ENCODE measurements around the gene POP5. TPM values are rescaled to one million over a fixed set of nuclear protein-coding genes. Genes with fewer than 3 reads are reported as not detected.

The POP5 gene
- total RNA-seq, 4 donors from 2014 or later = 20.4 to 57.4 (median 32.4) TPM

DNA sequence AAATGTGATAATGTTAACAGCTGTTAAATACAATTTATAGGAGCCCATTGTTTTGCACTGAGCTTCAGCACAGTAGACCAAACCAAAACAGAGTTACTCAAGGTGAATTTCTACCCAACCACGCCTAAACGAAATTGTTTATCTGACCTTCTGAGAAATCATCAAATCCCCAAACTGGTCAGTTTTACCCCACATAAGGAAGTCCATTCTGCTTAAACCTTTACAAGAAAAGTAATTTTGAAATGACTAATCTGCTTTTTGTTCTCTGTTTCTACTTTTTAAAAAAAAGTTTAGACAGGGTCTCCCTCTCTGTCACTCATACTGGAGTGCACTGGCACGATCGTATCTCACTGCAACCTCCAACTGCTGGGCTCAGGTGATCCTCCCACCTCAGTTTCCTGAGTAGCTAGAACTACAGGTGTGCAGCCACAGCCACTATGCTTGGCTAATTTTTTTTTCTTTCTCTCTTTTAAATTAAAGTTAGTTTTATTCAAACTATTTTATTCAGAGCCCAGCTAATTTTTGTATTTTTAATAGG lies 48.4 kb downstream of the POP5 start:
- TF ChIP-seq, protein P1, sequence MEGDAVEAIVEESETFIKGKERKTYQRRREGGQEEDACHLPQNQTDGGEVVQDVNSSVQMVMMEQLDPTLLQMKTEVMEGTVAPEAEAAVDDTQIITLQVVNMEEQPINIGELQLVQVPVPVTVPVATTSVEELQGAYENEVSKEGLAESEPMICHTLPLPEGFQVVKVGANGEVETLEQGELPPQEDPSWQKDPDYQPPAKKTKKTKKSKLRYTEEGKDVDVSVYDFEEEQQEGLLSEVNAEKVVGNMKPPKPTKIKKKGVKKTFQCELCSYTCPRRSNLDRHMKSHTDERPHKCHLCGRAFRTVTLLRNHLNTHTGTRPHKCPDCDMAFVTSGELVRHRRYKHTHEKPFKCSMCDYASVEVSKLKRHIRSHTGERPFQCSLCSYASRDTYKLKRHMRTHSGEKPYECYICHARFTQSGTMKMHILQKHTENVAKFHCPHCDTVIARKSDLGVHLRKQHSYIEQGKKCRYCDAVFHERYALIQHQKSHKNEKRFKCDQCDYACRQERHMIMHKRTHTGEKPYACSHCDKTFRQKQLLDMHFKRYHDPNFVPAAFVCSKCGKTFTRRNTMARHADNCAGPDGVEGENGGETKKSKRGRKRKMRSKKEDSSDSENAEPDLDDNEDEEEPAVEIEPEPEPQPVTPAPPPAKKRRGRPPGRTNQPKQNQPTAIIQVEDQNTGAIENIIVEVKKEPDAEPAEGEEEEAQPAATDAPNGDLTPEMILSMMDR (IDR thresholded peaks at IDR 0.05; ENCODE audit: low read depth) = no peak

DNA sequence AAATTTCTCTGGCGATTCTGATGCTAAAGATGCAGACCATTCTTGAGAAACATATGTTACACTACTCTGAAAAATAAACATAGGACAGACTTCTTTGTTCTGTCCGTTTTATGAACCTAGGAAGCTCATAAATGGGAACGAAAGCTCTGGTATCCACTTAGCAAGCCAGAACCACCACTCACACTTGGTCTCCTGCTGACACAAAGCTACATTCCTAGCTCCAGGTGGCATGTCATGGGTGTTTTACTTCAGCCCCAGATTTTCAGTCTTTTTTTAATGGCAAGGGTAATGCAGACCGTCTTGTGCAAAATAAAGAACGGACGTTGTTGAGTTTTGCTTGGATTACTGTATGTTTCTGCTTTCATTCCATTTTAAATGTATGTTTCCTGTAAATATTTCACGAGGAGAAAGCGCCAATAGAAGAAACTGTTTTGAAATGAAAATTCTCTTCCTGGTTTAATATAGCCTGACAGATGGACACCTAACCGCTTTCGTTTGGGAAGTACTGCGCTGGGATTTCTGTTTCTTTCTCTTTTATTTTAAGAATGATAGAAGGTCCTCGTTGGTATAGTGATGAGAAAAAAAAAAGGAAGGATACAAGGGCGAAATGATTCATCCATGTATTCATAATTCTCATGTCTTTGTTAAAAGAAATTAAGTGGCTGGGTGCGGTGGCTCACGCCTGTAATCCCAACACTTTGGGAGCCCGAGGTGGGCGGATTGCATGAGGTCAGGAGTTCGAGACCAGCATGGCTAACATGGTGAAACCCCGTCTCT lies 51.4 kb downstream of the POP5 start:
- TF ChIP-seq, protein P1 (IDR thresholded peaks at IDR 0.05; ENCODE audit: low read depth) = no peak

DNA sequence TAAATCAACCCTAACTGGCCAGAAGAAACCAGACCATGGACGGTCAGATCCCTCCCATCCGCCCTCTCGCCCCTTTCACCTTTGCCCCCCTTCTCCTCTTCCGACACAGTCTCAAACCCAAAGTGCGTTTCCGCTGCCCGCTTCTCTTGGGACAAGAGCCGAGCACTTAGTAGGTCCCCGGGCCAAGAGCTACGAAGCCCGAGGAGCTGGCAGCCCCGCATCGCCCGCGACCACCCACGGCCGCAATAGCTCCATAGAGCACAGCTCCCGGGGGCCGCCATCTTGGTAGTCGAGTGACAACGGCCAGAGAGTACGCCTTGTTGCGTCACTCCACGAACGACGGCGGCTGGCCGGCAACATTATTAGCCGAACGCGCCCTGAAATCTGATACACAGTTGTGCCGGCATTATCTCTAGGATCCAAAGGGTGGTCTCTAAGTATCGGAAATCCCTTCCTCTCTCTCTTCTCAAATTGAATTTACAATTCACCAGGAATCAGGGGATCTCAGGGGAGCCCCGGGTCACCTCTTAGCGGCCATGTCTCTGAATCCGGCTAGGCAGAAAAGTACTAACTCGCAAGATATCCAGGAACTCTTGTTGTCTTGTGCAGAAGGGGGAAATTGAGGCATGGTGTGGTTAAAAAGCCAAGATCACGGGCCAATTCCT lies 52.2 kb downstream of the POP5 start, which contains the start of gene COQ5:
COQ5 (minus strand) TSS at position 298 of the 665 bp plus-strand sequence; CDS start at position 281, 17 bp downstream.
- TF ChIP-seq, protein P1 (IDR thresholded peaks at IDR 0.05; ENCODE audit: low read depth) = no peak

Other genes starting within 250 kb of the POP5 start
- not detected for gene MSI1, start 212.2 kb downstream of the POP5 start, total RNA-seq
- 100 to 1,000 TPM; 514 to 710 (median 569) TPM for gene COX6A1, start 143.3 kb downstream of the POP5 start, total RNA-seq
- 10 to 100 TPM; 12.6 to 31.8 (median 15.7) TPM for gene TRIAP1, start 135.0 kb downstream of the POP5 start, total RNA-seq
- gene GATC, start 135.0 kb downstream of the POP5 start, total RNA-seq = 10 to 100 TPM; 18.1 to 29.3 (median 25.5) TPM
- 100 to 1,000 TPM in 1 of 4 donors, 10 to 100 TPM in 3; 61.4 to 100 (median 66.0) TPM for gene SRSF9, start 111.7 kb downstream of the POP5 start, total RNA-seq
- gene DYNLL1, start 85.3 kb downstream of the POP5 start, total RNA-seq = 100 to 1,000 TPM in 3 of 4 donors, 10 to 100 TPM in 1; 70.6 to 280 (median 137) TPM
- 10 to 100 TPM; 29.0 to 33.5 (median 30.5) TPM for gene COQ5, start 52.2 kb downstream of the POP5 start, total RNA-seq
- 100 to 1,000 TPM; 147 to 314 (median 180) TPM for gene RNF10, start 47.0 kb downstream of the POP5 start, total RNA-seq
- 1 to 10 TPM in 1 of 4 donors, not detected in 3; 1.3 TPM for gene CABP1, start 59.2 kb upstream of the POP5 start, total RNA-seq
- 10 to 100 TPM; 65.1 to 94.1 (median 85.8) TPM for gene MLEC, start 105.7 kb upstream of the POP5 start, total RNA-seq
- 10 to 100 TPM; 11.3 to 24.1 (median 17.6) TPM for gene UNC119B, start 129.1 kb upstream of the POP5 start, total RNA-seq
- 100 to 1,000 TPM in 3 of 4 donors, 10 to 100 TPM in 1; 31.6 to 237 (median 106) TPM for gene ACADS, start 144.4 kb upstream of the POP5 start, total RNA-seq

All from subcutaneous adipose tissue (tissue), 4 donors.